ENCODE measurements around the gene SAMHD1.
"Not testable (repeated sequence)": the region's sequence is repeated elsewhere in the genome, so short reads cannot be mapped to it uniquely, and the experiment has no call there.

SAMHD1 gene

GRCh38 chr20:36951198-36951978 lies at the start of gene SAMHD1:
TSS of gene SAMHD1 (minus strand) at chr20:36951708. CDS start at chr20:36951643, 65 bp downstream.
- DNase-seq = peak; percentile 97

DNA sequence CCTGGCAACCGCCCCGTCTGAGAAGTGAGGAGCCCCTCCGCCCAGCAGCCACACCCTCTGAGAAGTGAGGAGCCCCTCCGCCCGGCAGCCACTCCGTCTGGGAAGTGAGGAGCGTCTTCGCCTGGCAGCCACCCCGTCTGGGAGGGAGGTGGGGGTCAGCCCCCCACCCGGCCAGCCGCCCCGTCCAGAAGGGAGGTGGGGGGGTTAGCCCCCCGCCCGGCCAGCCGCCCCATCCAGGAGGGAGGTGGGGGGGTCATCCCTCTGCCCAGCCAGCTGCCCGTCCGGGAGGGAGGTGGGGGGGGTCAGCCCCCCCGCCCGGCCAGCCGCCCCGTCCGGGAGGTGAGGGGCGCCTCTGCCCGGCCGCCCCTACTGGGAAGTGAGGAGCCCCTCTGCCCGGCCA lies 48.7 kb upstream of the SAMHD1 start:
- DNase-seq = not testable (repeated sequence)

- no peak for DNase-seq
These were observed 47.1 kb upstream of the SAMHD1 start for GRCh38 chr20:36998652-36999051.

- no peak for DNase-seq
These were observed 45.6 kb upstream of the SAMHD1 start for GRCh38 chr20:36997121-36997520.

- not testable (repeated sequence) for DNase-seq
These were observed 42.7 kb upstream of the SAMHD1 start for GRCh38 chr20:36994221-36994620.

DNA sequence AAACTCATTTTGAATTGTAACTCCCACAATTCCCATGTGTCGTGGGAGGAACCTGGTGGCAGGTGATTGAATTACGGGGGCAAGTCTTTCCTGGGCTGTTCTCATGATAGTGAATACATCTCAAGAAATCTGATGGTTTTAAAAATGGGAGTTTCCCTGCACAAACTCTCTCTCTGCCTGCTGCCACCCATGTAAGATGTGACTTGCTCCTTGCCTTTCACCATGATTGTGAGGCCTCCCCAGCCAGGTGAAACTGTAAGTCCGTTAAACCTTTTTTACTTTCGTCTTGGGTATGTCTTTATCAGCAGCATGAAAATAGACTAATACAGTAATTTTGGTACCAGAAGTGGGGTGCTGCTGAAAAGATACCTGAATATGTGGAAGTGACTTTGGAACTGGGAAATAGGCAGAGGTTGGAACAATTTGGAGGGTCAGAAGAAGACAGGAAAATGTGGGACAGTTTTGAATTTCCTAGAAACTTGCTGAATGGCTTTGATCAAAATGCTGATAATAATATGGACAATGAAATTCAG lies 41.4 kb upstream of the SAMHD1 start:
- no peak for DNase-seq

DNA sequence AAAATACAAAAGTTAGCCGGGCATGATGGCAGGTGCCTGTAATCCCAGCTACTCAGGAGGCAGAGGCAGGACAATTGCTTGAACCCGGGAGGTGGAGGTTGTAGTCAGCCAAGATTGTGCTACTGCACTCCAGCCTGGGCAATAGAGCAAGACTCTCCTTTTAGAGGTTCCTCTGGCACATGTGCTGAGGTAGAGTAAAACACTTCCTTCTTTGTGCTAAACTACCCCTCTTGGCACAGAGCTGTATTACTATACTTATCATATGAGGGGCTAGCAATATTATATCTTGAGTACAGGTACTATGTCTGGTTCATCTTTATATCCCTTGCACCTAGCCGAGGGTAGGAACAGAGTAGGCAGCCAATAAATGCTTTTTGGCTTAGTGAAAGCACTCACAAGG lies 40.2 kb upstream of the SAMHD1 start:
- DNase-seq = no peak

GRCh38 chr20:36989797-36990196 lies 38.3 kb upstream of the SAMHD1 start:
- DNase-seq = no peak

DNA sequence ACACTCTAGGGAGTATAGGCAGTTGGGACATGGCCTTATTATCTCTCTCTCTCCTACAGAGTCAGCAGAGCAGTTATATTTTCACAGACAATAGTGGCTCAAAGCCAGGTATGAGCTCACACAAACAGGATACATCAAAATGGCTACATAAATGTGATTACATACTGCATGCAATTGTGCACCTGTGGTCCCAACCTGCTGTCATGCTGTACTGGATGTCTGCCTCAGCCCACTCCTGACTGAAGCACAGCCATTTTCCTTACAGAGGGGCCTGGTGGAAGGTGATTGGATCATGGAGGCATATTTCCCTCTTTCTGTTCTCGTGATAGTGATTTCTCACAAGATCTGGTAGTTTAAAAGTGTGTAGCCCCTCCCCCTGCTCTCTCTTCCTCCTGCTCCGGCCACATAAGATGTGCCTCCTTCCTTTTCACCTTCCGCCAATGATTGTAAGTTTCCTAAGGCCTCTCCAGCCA lies 37.0 kb upstream of the SAMHD1 start:
- DNase-seq = no peak

DNA sequence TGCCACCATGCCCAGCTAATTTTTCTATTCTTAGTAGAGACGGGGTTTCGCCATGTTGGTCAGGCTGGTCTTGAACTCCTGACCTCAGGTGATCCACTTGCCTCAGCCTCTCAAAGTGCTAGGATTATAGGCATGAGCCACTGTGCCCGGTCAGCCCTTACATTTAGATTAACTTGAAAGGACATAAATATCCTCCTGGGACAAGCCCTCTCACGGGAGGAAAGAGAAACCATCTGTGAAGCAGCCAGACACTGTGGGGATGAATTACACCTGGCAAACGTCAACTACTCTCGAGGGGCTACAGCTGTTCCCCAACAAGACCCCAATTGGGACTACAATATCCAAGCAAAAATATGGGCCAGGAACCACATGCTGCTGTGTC lies 32.7 kb upstream of the SAMHD1 start:
- DNase-seq = no peak

GRCh38 chr20:36975099-36975818 lies 23.8 kb upstream of the SAMHD1 start:
- no peak for DNase-seq

- DNase-seq = no peak
These were observed 23.2 kb upstream of the SAMHD1 start for GRCh38 chr20:36974660-36975059.

DNA sequence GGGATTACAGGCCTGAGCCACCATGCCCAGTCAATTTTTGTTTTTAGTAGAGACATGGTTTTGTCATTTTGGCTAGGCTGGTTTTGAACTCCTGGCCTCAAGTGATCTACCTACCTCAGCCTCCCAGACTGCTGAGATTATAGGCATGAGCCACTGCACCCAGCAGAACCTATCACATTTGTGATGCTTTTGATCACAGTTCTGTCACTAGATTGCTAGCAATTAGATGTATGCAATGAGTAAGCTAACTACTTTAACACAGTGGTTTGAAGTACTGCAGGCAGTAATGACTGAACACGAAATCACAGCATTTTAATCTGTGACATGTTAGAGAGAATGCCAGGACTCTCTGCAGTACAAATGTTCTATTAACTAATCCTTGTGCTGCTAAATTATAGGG lies 19.6 kb upstream of the SAMHD1 start:
- DNase-seq = no peak

DNA sequence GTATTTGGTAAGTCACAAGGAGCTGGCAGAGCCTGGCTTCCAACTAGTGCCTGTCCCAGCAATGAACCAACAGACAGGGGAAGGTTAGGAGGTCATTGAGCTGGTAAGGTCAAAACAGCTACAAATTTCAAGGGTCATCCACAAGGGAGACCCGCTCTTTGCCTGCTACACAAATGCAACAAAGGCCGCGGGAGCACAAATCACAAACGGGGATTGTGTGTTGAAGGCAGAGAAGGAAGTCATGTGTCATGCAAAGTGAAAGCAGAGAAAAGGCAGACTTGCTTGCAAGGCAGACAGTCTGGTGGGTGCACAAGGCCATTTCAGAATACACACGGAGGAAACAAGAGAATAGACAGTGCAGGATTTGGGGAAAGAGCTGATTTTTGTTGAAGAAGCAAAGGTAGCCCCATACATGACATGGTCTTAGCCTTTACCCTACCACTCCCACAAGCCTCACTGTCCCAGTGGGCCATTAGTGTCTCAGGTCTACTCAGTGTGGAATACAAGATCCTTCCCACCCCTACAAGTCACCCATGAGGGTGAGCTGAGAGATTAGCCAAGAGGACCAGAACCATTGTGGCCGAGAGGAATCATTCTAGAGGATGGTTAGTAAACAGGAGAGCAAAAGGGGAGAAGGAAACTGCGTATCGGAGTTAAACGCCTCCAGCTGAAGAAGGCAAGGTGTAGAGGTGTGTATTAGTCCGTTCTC lies 18.1 kb upstream of the SAMHD1 start:
- no peak for DNase-seq

DNA sequence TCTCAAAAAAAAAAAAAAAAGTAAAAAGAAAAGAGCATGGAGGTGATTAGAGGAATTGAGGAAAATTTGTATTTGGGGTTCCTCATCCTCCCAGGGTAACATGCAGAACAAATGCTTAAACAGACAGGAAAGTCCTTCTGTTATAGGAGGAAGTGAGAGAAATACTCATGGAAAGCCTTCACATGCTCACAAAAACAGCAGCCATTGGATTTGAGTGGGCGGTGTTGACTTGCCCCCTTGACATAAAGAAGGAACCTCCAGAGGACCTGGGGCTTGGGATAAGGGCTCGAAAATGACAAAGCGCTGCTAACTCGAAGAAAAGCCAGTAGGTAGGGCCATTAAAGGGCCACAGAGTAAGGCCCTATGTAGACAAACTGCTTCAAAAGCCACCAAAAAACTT lies 17.5 kb upstream of the SAMHD1 start:
- DNase-seq = no peak

- DNase-seq = no peak
These were observed 16.1 kb upstream of the SAMHD1 start for GRCh38 chr20:36967636-36968035.

DNA sequence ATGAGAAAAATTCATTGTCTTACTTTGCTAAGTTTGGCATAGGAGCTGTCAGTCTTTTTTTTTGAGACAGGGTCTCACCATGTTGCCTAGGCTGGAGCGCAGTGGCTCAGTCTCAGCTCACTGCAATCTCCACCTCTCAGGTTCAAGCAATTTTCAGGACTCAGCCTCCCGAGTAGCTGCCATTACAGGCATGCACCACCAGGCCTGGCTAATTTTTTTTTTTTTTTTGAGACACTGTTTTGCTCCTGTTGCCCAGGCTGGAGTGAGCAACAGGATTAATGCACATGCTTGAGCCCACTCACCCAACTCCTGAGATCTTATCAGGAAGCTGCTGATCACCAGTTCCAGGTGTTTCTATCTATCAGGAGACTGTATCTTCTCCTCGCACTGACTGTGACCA lies 15.5 kb upstream of the SAMHD1 start:
- not testable (repeated sequence) for DNase-seq

- not testable (repeated sequence) for DNase-seq
These were observed 10.9 kb upstream of the SAMHD1 start for GRCh38 chr20:36962354-36962941.

GRCh38 chr20:36959242-36959641 lies 7.7 kb upstream of the SAMHD1 start:
- no peak for DNase-seq

DNA sequence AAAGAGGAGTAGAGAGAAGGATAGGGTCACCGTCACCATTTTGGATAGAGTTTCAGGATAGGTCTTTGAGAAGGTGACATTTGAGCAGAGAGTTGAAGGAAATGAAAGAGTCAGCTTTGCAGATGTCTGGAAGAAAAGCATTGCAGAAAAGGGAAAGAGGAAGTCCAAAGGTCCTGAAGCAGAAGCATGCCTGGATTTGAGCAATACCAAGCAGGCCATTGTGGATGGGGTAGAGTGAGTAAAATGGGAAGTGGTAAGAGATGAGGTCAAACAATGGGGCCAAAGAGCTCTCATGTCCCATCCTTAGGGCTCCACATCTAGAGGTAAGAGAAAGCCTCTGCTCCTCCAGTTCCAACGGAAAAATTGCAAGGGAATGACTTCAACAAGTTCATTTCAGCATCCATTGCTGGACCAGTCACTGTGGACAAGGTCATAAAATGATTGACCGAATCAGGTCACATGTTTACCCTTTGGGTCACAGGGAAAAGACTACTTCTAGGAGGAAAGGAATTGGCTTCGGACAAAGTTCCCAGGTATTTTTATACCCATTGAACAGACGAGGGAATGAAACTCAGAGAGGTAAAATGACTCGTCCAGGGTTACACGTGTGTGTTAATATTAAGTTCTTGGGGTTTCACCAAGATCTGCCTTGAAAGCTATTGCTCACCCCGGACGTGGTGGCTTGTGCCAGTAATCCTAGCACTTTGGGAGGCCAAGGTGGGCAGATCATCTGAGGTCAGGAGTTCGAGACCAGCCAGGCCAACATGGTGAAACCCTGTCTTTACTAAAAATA lies 6.6 kb upstream of the SAMHD1 start:
- no peak for DNase-seq

DNA sequence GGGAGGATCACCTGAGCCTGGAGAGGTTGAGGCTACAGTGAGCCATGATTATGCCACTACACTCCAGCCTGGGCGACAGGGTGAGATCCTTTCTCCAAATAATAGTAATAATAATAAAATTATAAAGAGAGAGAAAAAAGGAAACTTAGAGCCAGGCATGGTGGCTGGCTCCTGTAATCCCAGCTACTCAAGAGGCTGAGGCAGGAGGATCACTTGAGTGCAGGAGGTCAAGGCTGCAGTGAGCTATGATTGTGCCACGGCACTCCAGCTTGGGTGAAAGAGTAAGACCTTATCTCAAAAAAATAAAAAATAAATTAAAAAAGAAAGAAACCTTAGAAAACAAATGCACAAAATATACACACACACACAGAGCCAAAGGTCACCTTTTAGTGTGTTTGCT lies 5.2 kb upstream of the SAMHD1 start:
- no peak for DNase-seq

DNA sequence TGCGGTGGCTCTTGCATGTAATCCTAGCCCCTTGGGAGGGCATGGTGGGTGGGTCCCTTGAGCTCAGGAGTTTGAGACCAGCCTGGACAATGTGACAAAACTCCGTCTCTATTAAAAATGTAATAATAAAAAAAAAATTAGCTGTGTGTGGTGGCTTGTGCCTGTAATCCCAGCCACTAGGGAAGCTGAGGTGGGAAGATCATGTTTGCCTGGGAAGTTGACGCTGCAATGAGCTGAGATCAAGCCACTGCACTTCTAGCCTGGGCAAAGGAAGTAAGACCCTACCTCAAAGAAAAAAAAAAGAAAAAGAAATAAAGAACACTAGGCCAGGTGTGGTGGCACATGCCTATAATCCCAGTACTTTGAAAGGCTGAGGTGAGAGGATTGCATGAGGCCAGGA lies 4.5 kb upstream of the SAMHD1 start:
- DNase-seq = no peak

Data from NCI-H2081 treated with DMSO at 0.1 percent for 48 hours (cell line).